ENCODE data around the gene USP10. TPM values are rescaled to one million over a fixed set of nuclear protein-coding genes. Genes with fewer than 3 reads are reported as not detected.

Gene USP10
- total RNA-seq, 1 experiment from 2014 or later, result 50.4 TPM

DNA sequence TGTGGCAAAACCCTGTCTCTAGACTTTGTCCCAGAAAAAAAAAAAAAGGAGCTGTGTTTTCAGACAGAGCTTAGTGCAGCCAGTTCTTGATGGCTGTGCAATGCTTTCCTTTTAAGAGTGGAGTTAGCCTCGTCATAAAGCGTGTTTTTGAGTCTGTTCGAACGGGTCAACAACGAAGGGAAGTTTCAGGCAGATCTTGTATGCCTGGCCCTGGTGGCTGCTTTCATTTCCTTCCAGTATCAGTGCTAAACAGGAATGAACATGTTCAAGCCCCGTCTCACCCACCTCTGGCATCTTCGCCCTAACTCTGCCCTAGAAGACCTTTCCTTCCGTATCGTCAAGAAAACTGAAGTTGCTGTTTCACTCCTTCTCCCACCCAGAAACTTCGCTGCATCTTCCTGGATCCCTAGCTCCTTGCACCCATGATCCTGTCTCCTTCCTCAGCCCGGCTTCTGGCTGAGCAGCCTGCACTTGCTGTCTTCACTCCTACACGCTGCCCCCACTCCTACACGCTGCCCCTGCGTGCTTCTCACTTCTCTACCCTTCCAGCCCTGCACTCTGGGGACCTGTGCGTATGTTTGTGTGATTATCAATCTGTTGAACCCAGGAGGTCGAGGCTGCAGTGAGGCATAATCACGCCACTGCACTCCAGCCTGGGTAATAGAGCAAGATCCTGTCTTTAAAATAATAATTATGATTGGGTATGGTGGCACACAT, 55.3 kb downstream of the USP10 start:
- no TSS peak for BruUV-seq (replicated peaks)
- no peak for DNase-seq
- Histone ChIP-seq H3K27ac (ENCODE audit: low read length) (no peak overlapping the region), H2AFZ (ENCODE audit: low read length) (no peak overlapping the region), H3K9ac (ENCODE audit: low read length) (no peak overlapping the region), H3F3A (ENCODE audit: low read length, unreplicated experiment) (no peaks in the 10 kb centered on the region), H3K36me3 (ENCODE audit: low read depth, low read length) (peaks cover 6% of the 10 kb centered on the region; the same call in 1 of the 2 replicates), H3K79me2 (ENCODE audit: low read length) (peaks cover 98% of the 10 kb centered on the region), H3K27me3 (ENCODE audit: low read length) (no peaks in the 10 kb centered on the region), H3K4me2 (ENCODE audit: low read length) (no peak overlapping the region), H3K9me3 (ENCODE audit: low read length) (no peaks in the 10 kb centered on the region), H4K20me1 (ENCODE audit: low read length) (peaks cover 26% of the 10 kb centered on the region), H3K4me1 (ENCODE audit: insufficient read depth, low read length) (peaks cover 11% of the 10 kb centered on the region), H3K9me2 (replicated peaks; ENCODE audit: low read length) (no peaks in the 10 kb centered on the region), H3K4me3 (ENCODE audit: low read length) (no peak overlapping the region)
- CTCF ChIA-PET, result no interaction called here
- POLR2A ChIA-PET (ENCODE audit: unreplicated experiment), result no interaction called here
- ATAC-seq, result no peak
- intact Hi-C loops (cut with micrococcal nuclease), result loop anchor here (1.0 kb wide), 3 partner anchors 170 to 215 kb away; no protein-coding TSS in a partner anchor
- TF ChIP-seq, protein P1, sequence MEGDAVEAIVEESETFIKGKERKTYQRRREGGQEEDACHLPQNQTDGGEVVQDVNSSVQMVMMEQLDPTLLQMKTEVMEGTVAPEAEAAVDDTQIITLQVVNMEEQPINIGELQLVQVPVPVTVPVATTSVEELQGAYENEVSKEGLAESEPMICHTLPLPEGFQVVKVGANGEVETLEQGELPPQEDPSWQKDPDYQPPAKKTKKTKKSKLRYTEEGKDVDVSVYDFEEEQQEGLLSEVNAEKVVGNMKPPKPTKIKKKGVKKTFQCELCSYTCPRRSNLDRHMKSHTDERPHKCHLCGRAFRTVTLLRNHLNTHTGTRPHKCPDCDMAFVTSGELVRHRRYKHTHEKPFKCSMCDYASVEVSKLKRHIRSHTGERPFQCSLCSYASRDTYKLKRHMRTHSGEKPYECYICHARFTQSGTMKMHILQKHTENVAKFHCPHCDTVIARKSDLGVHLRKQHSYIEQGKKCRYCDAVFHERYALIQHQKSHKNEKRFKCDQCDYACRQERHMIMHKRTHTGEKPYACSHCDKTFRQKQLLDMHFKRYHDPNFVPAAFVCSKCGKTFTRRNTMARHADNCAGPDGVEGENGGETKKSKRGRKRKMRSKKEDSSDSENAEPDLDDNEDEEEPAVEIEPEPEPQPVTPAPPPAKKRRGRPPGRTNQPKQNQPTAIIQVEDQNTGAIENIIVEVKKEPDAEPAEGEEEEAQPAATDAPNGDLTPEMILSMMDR (conservative IDR thresholded peaks at IDR 0.05; ENCODE audit: low read depth, low read length), result no peak
- TF ChIP-seq EZH2 (IDR thresholded peaks at IDR 0.05; ENCODE audit: low read length, unreplicated experiment) (no peak), EZH2phosphoT487 (IDR thresholded peaks at IDR 0.05; ENCODE audit: borderline replicate concordance, low read length) (no peak)

DNA sequence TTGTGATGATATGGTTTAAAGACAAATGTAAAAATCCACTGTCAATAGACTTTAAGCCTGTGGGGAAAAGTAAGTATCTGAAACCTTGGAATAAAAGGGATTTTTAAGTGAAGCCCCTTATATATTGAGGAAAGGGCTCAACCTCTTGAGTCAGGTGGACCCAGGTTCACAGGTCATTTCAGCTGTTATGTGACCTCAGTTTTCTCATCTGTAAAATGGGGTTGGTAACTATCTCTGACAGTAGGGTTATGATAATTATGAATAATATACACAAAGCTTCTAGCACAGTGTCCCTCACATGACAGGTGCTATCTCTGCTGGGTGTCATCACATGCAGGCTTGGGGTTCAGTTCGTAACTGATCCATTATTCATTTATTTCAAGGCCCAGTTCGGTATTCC, 57.0 kb downstream of the USP10 start:
- Histone ChIP-seq H3K9ac (ENCODE audit: low read length) (no peak overlapping the region), H3K4me3 (ENCODE audit: low read length) (no peak overlapping the region), H3K36me3 (ENCODE audit: low read depth, low read length) (peaks cover 11% of the 10 kb centered on the region; the same call in 1 of the 2 replicates), H3K9me3 (ENCODE audit: low read length) (no peaks in the 10 kb centered on the region), H4K20me1 (ENCODE audit: low read length) (peaks cover 13% of the 10 kb centered on the region), H3K4me1 (ENCODE audit: insufficient read depth, low read length) (peaks cover 1% of the 10 kb centered on the region), H3K27ac (ENCODE audit: low read length) (no peak overlapping the region), H3K27me3 (ENCODE audit: low read length) (no peaks in the 10 kb centered on the region), H2AFZ (ENCODE audit: low read length) (no peak overlapping the region), H3K9me2 (replicated peaks; ENCODE audit: low read length) (no peaks in the 10 kb centered on the region), H3K4me2 (ENCODE audit: low read length) (no peak overlapping the region), H3F3A (ENCODE audit: low read length, unreplicated experiment) (no peaks in the 10 kb centered on the region), H3K79me2 (ENCODE audit: low read length) (peaks cover 81% of the 10 kb centered on the region)
- no peak for ATAC-seq
- intact Hi-C loops (cut with micrococcal nuclease), result no loop called here
- DNase-seq, result no peak
- CTCF ChIA-PET, result no interaction called here
- no peak for TF ChIP-seq EZH2 (IDR thresholded peaks at IDR 0.05; ENCODE audit: low read length, unreplicated experiment)
- TF ChIP-seq, protein P1 (conservative IDR thresholded peaks at IDR 0.05; ENCODE audit: low read depth, low read length), result no peak
- TF ChIP-seq EZH2phosphoT487 (IDR thresholded peaks at IDR 0.05; ENCODE audit: borderline replicate concordance, low read length), result no peak
- POLR2A ChIA-PET (ENCODE audit: unreplicated experiment), result no interaction called here
- BruUV-seq (replicated peaks), result no TSS peak

- ChIA-PET CTCF (no interaction called here), POLR2A (ENCODE audit: unreplicated experiment) (no interaction called here)
- H3K27ac ChIP-seq (ENCODE audit: low read length), result no peak overlapping the region
- no peak for DNase-seq
- no peak overlapping the region for H3K4me2 ChIP-seq (ENCODE audit: low read length)
- H3K36me3 ChIP-seq (ENCODE audit: low read depth, low read length), result peaks cover 23% of the 10 kb centered on the region
- no peaks in the 10 kb centered on the region for H3K9me3 ChIP-seq (ENCODE audit: low read length)
- no peak for ATAC-seq
- H3K4me3 ChIP-seq (ENCODE audit: low read length), result no peak overlapping the region
- H3F3A ChIP-seq (ENCODE audit: low read length, unreplicated experiment), result no peaks in the 10 kb centered on the region
- no peaks in the 10 kb centered on the region for H3K27me3 ChIP-seq (ENCODE audit: low read length)
- peaks cover 8% of the 10 kb centered on the region; the same call in 1 of the 2 replicates for H4K20me1 ChIP-seq (ENCODE audit: low read length)
- H3K9ac ChIP-seq (ENCODE audit: low read length), result no peak overlapping the region
- no TSS peak for BruUV-seq (replicated peaks)
- intact Hi-C loops (cut with micrococcal nuclease), result no loop called here
- H3K4me1 ChIP-seq (ENCODE audit: insufficient read depth, low read length), result no peaks in the 10 kb centered on the region
- no peak overlapping the region for H2AFZ ChIP-seq (ENCODE audit: low read length)
- no peak for TF ChIP-seq EZH2 (IDR thresholded peaks at IDR 0.05; ENCODE audit: low read length, unreplicated experiment)
- TF ChIP-seq, protein P1 (conservative IDR thresholded peaks at IDR 0.05; ENCODE audit: low read depth, low read length), result no peak
- TF ChIP-seq EZH2phosphoT487 (IDR thresholded peaks at IDR 0.05; ENCODE audit: borderline replicate concordance, low read length), result no peak
- H3K9me2 ChIP-seq (replicated peaks; ENCODE audit: low read length), result no peaks in the 10 kb centered on the region
- peaks cover 64% of the 10 kb centered on the region for H3K79me2 ChIP-seq (ENCODE audit: low read length)
These were observed 58.8 kb downstream of the USP10 start for GRCh38 chr16:84758627-84759026.

Data from PC-3 (cell line).